Endothelial cell of umbilical vein (primary cell): ENCODE data around the gene TXNDC15.

Experiments
- EZH2 ChIP-seq: IDR thresholded peaks from 2 replicates; pipeline ENCODE4 v1.6.1; 2012; ENCODE audit warnings: borderline replicate concordance, low read depth, mild to moderate bottlenecking, moderate library complexity, low read length, inconsistent platforms; ENCODE audit not compliant: severe bottlenecking
- POLR2A ChIP-seq: IDR thresholded peaks from 2 replicates; pipeline ENCODE4 v1.6.1; 2012; ENCODE audit warnings: low read depth, mild to moderate bottlenecking, control low read depth, low read length
- TF ChIP-seq, protein P1 (sequence below), 2 donors: IDR thresholded peaks; 1 replicate in 1 of 2; 2 replicates in 1 of 2; pipeline ENCODE4 v1.5.1; 2011; ENCODE audit warnings: low read length in 2 of 2, mild to moderate bottlenecking in 2 of 2, moderate library complexity in 2 of 2, control low read depth in 1 of 2, inconsistent platforms in 1 of 2, low read depth in 1 of 2; ENCODE audit not compliant: insufficient read depth in 1 of 2; ENCODE audit errors: extremely low read depth in 1 of 2

- no peak for TF ChIP-seq EZH2
- TF ChIP-seq, protein P1, sequence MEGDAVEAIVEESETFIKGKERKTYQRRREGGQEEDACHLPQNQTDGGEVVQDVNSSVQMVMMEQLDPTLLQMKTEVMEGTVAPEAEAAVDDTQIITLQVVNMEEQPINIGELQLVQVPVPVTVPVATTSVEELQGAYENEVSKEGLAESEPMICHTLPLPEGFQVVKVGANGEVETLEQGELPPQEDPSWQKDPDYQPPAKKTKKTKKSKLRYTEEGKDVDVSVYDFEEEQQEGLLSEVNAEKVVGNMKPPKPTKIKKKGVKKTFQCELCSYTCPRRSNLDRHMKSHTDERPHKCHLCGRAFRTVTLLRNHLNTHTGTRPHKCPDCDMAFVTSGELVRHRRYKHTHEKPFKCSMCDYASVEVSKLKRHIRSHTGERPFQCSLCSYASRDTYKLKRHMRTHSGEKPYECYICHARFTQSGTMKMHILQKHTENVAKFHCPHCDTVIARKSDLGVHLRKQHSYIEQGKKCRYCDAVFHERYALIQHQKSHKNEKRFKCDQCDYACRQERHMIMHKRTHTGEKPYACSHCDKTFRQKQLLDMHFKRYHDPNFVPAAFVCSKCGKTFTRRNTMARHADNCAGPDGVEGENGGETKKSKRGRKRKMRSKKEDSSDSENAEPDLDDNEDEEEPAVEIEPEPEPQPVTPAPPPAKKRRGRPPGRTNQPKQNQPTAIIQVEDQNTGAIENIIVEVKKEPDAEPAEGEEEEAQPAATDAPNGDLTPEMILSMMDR (IDR thresholded peaks at IDR 0.05; ENCODE audit: extremely low read depth in 1 of 2, insufficient read depth in 1 of 2, low read depth in 1 of 2, low read length in 2 of 2), result no peak
- no peak for TF ChIP-seq POLR2A
Measured at GRCh38 chr5:134835623-134836022, 38.5 kb upstream of the TXNDC15 start.
